PC-3 (cell line): Measurements from ENCODE around the gene TEAD1. TPM values are rescaled to one million over a fixed set of nuclear protein-coding genes. Genes with fewer than 3 reads are reported as not detected.

Source experiments
- ATAC-seq: fragments of 200-7000 bp; cut with Tn5 transposase; 2 replicates; pipeline ENCODE4 v1.9.1; 2020; ENCODE audit warnings: mild to moderate bottlenecking, moderate library complexity
- BruUV-seq: library from RNA; stranded (reverse); fragments of 400-500 nt; replicated peaks from 2 replicates; lab custom pipeline; 2021; lab: Mats Ljungman, UMichigan
- CTCF ChIA-PET: fragments of 300-600 bp; sonication (Branson Sonifier 250); formaldehyde crosslinking; loops from one replicate; lab custom pipeline; 2022; ENCODE audit warnings: antibody characterized with exemption; lab: Charles Lee
- POLR2A ChIA-PET: fragments of 300-600 bp; sonication (Branson Sonifier 250); formaldehyde crosslinking; loops from one replicate; lab custom pipeline; 2022; ENCODE audit warnings: antibody characterized with exemption; ENCODE audit not compliant: unreplicated experiment; lab: Charles Lee
- DNase-seq: peaks from one replicate; pipeline ENCODE4 v3.0.0-alpha.2; 2015
- H2AFZ ChIP-seq: fragments of 300-600 bp; sonication (generic); 2 replicates; pipeline ENCODE4 v1.6.0; 2016; ENCODE audit warnings: antibody characterized with exemption, low read length
- H3F3A ChIP-seq: fragments of 300-600 bp; sonication (generic); one replicate; pipeline ENCODE4 v1.6.0; 2017; ENCODE audit warnings: antibody characterized with exemption, low read length, control low read depth, mild to moderate bottlenecking; ENCODE audit not compliant: unreplicated experiment
- H3K27ac ChIP-seq: fragments of 300-600 bp; sonication (generic); 2 replicates; pipeline ENCODE4 v1.5.1; 2016; ENCODE audit warnings: mild to moderate bottlenecking, low read length
- H3K27me3 ChIP-seq: fragments of 300-600 bp; sonication (generic); 2 replicates; pipeline ENCODE4 v1.6.1; 2016; ENCODE audit warnings: low read length, mixed read lengths
- H3K36me3 ChIP-seq: fragments of 300-600 bp; sonication (generic); 2 replicates; pipeline ENCODE4 v1.6.1; 2016; ENCODE audit warnings: low read depth, mixed run types, low read length, mixed read lengths
- H3K4me1 ChIP-seq: fragments of 300-600 bp; sonication (generic); 2 replicates; pipeline ENCODE4 v1.5.1; 2016; ENCODE audit warnings: low read length; ENCODE audit not compliant: insufficient read depth
- H3K4me2 ChIP-seq: fragments of 300-600 bp; sonication (generic); 2 replicates; pipeline ENCODE4 v1.6.0; 2016; ENCODE audit warnings: low read length
- H3K4me3 ChIP-seq: fragments of 300-600 bp; sonication (generic); 2 replicates; pipeline ENCODE4 v1.5.1; 2016; ENCODE audit warnings: mild to moderate bottlenecking, low read length, mixed read lengths
- H3K79me2 ChIP-seq: fragments of 300-600 bp; sonication (generic); 2 replicates; pipeline ENCODE4 v1.6.1; 2017; ENCODE audit warnings: low read length, mixed read lengths
- H3K9ac ChIP-seq: fragments of 300-600 bp; sonication (generic); 2 replicates; pipeline ENCODE4 v1.6.0; 2016; ENCODE audit warnings: mild to moderate bottlenecking, low read length
- H3K9me2 ChIP-seq: fragments of 300-600 bp; sonication (generic); replicated peaks from 2 replicates; pipeline ENCODE4 v1.6.1; 2016; ENCODE audit warnings: mixed run types, low read length, mixed read lengths
- H3K9me3 ChIP-seq: fragments of 300-600 bp; sonication (generic); 2 replicates; pipeline ENCODE4 v1.6.1; 2016; ENCODE audit warnings: low read length, mixed read lengths
- H4K20me1 ChIP-seq: fragments of 300-600 bp; sonication (generic); 2 replicates; pipeline ENCODE4 v1.6.1; 2016; ENCODE audit warnings: low read length, mixed read lengths
- EZH2 ChIP-seq: fragments of 300-600 bp; sonication (generic); IDR thresholded peaks from one replicate; pipeline ENCODE4 v1.6.1; 2017; ENCODE audit warnings: antibody characterized with exemption, mild to moderate bottlenecking, low read length; ENCODE audit not compliant: unreplicated experiment
- EZH2phosphoT487 ChIP-seq: fragments of 300-600 bp; sonication (generic); IDR thresholded peaks from 2 replicates; pipeline ENCODE4 v1.6.1; 2018; ENCODE audit warnings: mild to moderate bottlenecking, antibody characterized with exemption, low read length, borderline replicate concordance
- intact Hi-C: fragments of 100-400 bp; cut with micrococcal nuclease; formaldehyde crosslinking; loops from 2 replicates; pipeline ENCODE4 v1.9.0; 2023
- total RNA-seq: library from RNA; depleted of rRNA; stranded (reverse); fragments of >200 nt; gene quantifications from 2 replicates; pipeline ENCODE4 v1.2.3, GENCODE V29; 2014
- TF ChIP-seq, protein P1 (sequence below): fragments of 300-600 bp; sonication (generic); conservative IDR thresholded peaks from 2 replicates; pipeline ENCODE4 v1.5.1; 2017; ENCODE audit warnings: antibody characterized with exemption, low read depth, mild to moderate bottlenecking, low read length

Gene TEAD1
- total RNA-seq, 1 experiment from 2014 or later = 70.2 TPM

DNA sequence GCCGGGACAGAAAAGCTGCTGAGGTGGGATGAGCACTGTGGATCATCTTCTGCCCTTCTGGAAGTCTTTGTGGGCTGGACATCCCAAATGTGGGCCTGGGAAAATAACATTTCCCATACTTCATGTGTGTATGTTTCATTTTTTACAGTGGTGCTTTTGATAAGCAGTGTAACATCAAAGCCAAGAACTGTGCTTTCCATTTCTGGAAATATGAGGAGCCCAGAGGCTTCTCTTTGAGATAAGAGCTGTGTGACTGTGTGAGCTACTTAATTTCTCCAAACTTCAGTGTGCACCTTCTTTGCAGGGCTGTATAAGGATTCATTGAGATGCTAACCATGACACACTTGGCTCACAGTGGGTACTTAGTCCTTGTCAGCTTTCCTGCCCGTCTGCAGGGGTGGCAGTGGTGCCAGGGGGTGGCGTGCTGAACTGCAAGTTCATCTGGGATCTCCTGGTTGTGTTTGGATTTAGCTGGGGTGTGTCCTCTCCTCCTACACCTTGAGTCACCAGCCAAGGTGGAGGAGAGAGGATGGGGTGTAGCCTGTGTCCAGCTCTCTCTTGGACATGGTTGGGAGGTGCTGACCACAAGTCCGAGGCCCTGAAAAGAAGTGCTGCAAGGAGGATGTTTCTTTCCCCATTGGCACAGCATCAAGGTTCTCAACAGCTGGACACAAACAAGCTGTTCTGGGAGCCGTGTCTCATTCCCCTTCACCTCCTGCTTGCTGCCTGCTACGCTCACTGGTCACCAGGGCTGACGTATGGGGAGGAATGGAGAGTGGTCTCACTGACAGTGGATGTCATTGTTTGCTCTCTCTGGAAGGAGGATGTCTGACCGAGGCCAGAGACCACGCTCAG, 139.4 kb downstream of the TEAD1 start:
- CTCF ChIA-PET = interaction anchor here (0.6 to 0.9 kb wide), 2 partner anchors 15 to 75 kb away, joined by 5 read pairs; no protein-coding TSS in a partner anchor
- peak; percentile 67 for DNase-seq

DNA sequence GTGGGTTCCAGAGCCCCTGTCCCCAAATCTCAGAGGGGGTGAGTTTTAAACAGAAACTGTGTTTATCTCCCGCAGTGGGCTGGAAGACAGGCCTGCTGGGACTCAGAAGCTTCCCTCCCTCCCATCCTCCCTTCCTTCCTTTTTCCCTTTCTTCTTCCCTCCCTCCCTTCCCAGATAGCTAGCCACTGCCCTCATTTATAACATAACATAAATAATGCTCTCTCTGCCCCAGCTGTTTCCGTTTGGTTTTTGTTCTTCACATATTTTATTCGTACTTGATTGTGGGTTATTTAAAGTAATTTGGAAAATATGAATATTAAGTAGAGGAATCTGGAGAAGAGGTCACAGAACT, 140.9 kb downstream of the TEAD1 start:
- Histone ChIP-seq H3K4me3 (no peak overlapping the region), H3K9me2 (no peaks in the 10 kb centered on the region), H3K4me2 (no peak overlapping the region), H3F3A (no peaks in the 10 kb centered on the region), H3K36me3 (no peaks in the 10 kb centered on the region), H3K27me3 (no peaks in the 10 kb centered on the region), H3K27ac (no peak overlapping the region), H4K20me1 (peaks cover 13% of the 10 kb centered on the region; the same call in 1 of the 2 replicates), H3K9me3 (no peaks in the 10 kb centered on the region), H3K9ac (no peak overlapping the region), H3K79me2 (peaks cover 88% of the 10 kb centered on the region), H3K4me1 (peaks cover 23% of the 10 kb centered on the region), H2AFZ (no peak overlapping the region)
- POLR2A ChIA-PET = interaction anchor here (0.6 kb wide), 1 partner anchor 31 kb away, joined by 3 read pairs; no protein-coding TSS in a partner anchor
- DNase-seq (no peak), ATAC-seq (no peak)
- CTCF ChIA-PET = no interaction called here
- intact Hi-C loops = no loop called here
- TF ChIP-seq, protein P1, sequence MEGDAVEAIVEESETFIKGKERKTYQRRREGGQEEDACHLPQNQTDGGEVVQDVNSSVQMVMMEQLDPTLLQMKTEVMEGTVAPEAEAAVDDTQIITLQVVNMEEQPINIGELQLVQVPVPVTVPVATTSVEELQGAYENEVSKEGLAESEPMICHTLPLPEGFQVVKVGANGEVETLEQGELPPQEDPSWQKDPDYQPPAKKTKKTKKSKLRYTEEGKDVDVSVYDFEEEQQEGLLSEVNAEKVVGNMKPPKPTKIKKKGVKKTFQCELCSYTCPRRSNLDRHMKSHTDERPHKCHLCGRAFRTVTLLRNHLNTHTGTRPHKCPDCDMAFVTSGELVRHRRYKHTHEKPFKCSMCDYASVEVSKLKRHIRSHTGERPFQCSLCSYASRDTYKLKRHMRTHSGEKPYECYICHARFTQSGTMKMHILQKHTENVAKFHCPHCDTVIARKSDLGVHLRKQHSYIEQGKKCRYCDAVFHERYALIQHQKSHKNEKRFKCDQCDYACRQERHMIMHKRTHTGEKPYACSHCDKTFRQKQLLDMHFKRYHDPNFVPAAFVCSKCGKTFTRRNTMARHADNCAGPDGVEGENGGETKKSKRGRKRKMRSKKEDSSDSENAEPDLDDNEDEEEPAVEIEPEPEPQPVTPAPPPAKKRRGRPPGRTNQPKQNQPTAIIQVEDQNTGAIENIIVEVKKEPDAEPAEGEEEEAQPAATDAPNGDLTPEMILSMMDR = no peak
- TF ChIP-seq EZH2phosphoT487 (no peak), EZH2 (no peak)
- BruUV-seq = no TSS peak

More for the DNA sequence above, 139.4 kb downstream of the TEAD1 start:
- peak; percentile 92 for ATAC-seq
- no peak overlapping the region for H3K9ac ChIP-seq
- peak overlapping the region; percentile 31; the same call in 1 of the 2 replicates for H3K4me2 ChIP-seq
- no peak overlapping the region for H2AFZ ChIP-seq
- peaks cover 30% of the 10 kb centered on the region for H3K4me1 ChIP-seq
- H3K4me3 ChIP-seq = no peak overlapping the region
- intact Hi-C loops = no loop called here
- H3K36me3 ChIP-seq = no peaks in the 10 kb centered on the region
- no peaks in the 10 kb centered on the region for H3K9me3 ChIP-seq
- TF ChIP-seq EZH2 = no peak
- TF ChIP-seq, protein P1 = peak; percentile 55
- no peaks in the 10 kb centered on the region for H3K9me2 ChIP-seq
- H3K79me2 ChIP-seq = peaks cover 98% of the 10 kb centered on the region
- no TSS peak for BruUV-seq
- no peaks in the 10 kb centered on the region for H3F3A ChIP-seq
- H3K27ac ChIP-seq = peak overlapping the region; percentile 34
- no peaks in the 10 kb centered on the region for H3K27me3 ChIP-seq
- POLR2A ChIA-PET = no interaction called here
- peaks cover 13% of the 10 kb centered on the region; the same call in 1 of the 2 replicates for H4K20me1 ChIP-seq
